ENCODE data around the gene NEMP1.

The NEMP1 gene

GRCh38 chr12:57111031-57111734 lies 32.6 kb upstream of the NEMP1 start, which contains the start of gene STAT6:
Gene STAT6 (minus strand): TSS chr12:57111362. CDS start chr12:57108278, 3,084 bp downstream.
- peak within 1 kb of the TSS; percentile 86 to 89 for H3K4me3 ChIP-seq (replicated peaks in 1 of 2; ENCODE audit: low read depth in 2 of 2, low read length in 2 of 2)
- DNase-seq (ENCODE audit: low read depth in 2 of 2), result peak; percentile 90 to 97
- no peak for TF ChIP-seq CTCF (IDR thresholded peaks at IDR 0.05; ENCODE audit: low read depth, low read length)

- peak overlapping the region; percentile 86 to 89 for H3K4me3 ChIP-seq (replicated peaks in 1 of 2; ENCODE audit: low read depth in 2 of 2, low read length in 2 of 2)
- peak in 1 of 2 donors; percentile 46 for DNase-seq (ENCODE audit: low read depth in 2 of 2)
Measured at GRCh38 chr12:57110104-57111030, 31.8 kb upstream of the NEMP1 start.

GRCh38 chr12:57109207-57110103 lies 30.9 kb upstream of the NEMP1 start:
- TF ChIP-seq CTCF (IDR thresholded peaks at IDR 0.05; ENCODE audit: low read depth, low read length), result no peak
- peak overlapping the region; percentile 86 to 89 for H3K4me3 ChIP-seq (replicated peaks in 1 of 2; ENCODE audit: low read depth in 2 of 2, low read length in 2 of 2)
- DNase-seq (ENCODE audit: low read depth in 2 of 2), result no peak

More at GRCh38 chr12:57110104-57111030, 31.8 kb upstream of the NEMP1 start:
- TF ChIP-seq CTCF (IDR thresholded peaks at IDR 0.05; ENCODE audit: low read depth, low read length), result no peak

- DNase-seq (ENCODE audit: low read depth in 2 of 2), result peak in 1 of 2 donors; percentile 49
- TF ChIP-seq CTCF (IDR thresholded peaks at IDR 0.05; ENCODE audit: low read depth, low read length), result no peak
- H3K4me3 ChIP-seq (replicated peaks in 1 of 2; ENCODE audit: low read depth in 2 of 2, low read length in 2 of 2), result no peak overlapping the region
Measured at GRCh38 chr12:57107456-57108155, 29.0 kb upstream of the NEMP1 start.

- DNase-seq (ENCODE audit: low read depth in 2 of 2), result no peak
- no peak overlapping the region for H3K4me3 ChIP-seq (replicated peaks in 1 of 2; ENCODE audit: low read depth in 2 of 2, low read length in 2 of 2)
- no peak for TF ChIP-seq CTCF (IDR thresholded peaks at IDR 0.05; ENCODE audit: low read depth, low read length)
Measured at GRCh38 chr12:57106021-57106708, 27.6 kb upstream of the NEMP1 start.
